HUDEP-2 (cell line): ENCODE measurements around the gene RSKR.
"Not testable (repeated sequence)": the region's sequence is repeated elsewhere in the genome, so short reads cannot be mapped to it uniquely, and the experiment has no call there.

Experiments used
- DNase-seq, 76 experiments: peaks; one replicate each; lab custom pipeline; 2025; ENCODE audit not compliant: unreplicated experiment in 76 of 76; lab: John Stamatoyannopoulos, UW

RSKR gene

GRCh38 chr17:28579526-28579925 lies 34.5 kb downstream of the RSKR start:
- DNase-seq: no peak

GRCh38 chr17:28578246-28579195 lies 35.5 kb downstream of the RSKR start:
- no peak for DNase-seq

GRCh38 chr17:28577466-28577824 lies 36.5 kb downstream of the RSKR start:
- no peak for DNase-seq

GRCh38 chr17:28576758-28577465 lies 37.1 kb downstream of the RSKR start, which contains the start of gene ALDOC:
Gene ALDOC, minus strand, starts transcription at chr17:28576895. Its CDS starts 1,363 bp downstream, at chr17:28575532.
- peak in 75 of 76 experiments; percentile 32 to 98 (median 95) for DNase-seq

GRCh38 chr17:28576016-28576415 lies 38.0 kb downstream of the RSKR start:
- not testable (repeated sequence) for DNase-seq

- DNase-seq: peak in 58 of 76 experiments; percentile 6 to 70 (median 40)
Observed at GRCh38 chr17:28575126-28575795, 38.7 kb downstream of the RSKR start.

GRCh38 chr17:28574526-28574925 lies 39.5 kb downstream of the RSKR start:
- no peak for DNase-seq

- DNase-seq: no peak
Observed at GRCh38 chr17:28573966-28574480, 40.0 kb downstream of the RSKR start.

GRCh38 chr17:28573521-28573920 lies 40.5 kb downstream of the RSKR start:
- no peak for DNase-seq

- DNase-seq: no peak
Observed at GRCh38 chr17:28573040-28573380, 41.0 kb downstream of the RSKR start.

- DNase-seq: peak in 2 of 76 experiments; percentile 4 to 42
Observed at GRCh38 chr17:28572259-28573039, 41.5 kb downstream of the RSKR start.

GRCh38 chr17:28571361-28572122 lies 42.4 kb downstream of the RSKR start, which contains the start of gene PIGS:
Gene PIGS, minus strand, starts transcription at chr17:28571524. Its CDS starts 28 bp downstream, at chr17:28571496.
- peak in 74 of 76 experiments; percentile 45 to 94 (median 86) for DNase-seq

GRCh38 chr17:28570716-28571360 lies 43.1 kb downstream of the RSKR start:
- peak in 41 of 76 experiments; percentile 3 to 48 (median 23) for DNase-seq

- DNase-seq: no peak
Observed at GRCh38 chr17:28569446-28569845, 44.5 kb downstream of the RSKR start.

GRCh38 chr17:28567604-28568003 lies 46.4 kb downstream of the RSKR start:
- DNase-seq: no peak

GRCh38 chr17:28563475-28563874 lies 50.5 kb downstream of the RSKR start:
- no peak for DNase-seq
